Measurements from ENCODE around the gene JMJD7.

The JMJD7 gene

GRCh38 chr15:41801185-41801584 lies 26.7 kb upstream of the JMJD7 start:
- no peak for DNase-seq (ENCODE audit: low spot score)

GRCh38 chr15:41801850-41802455 lies 25.9 kb upstream of the JMJD7 start:
- DNase-seq (ENCODE audit: low spot score): no peak

GRCh38 chr15:41804361-41804760 lies 23.5 kb upstream of the JMJD7 start:
- DNase-seq (ENCODE audit: low spot score): no peak

- DNase-seq (ENCODE audit: low spot score): no peak
Measured at GRCh38 chr15:41804916-41805666, 22.8 kb upstream of the JMJD7 start.

- DNase-seq (ENCODE audit: low spot score): no peak
Measured at GRCh38 chr15:41805711-41806110, 22.2 kb upstream of the JMJD7 start.

- no peak for DNase-seq (ENCODE audit: low spot score)
Measured at GRCh38 chr15:41806291-41807181, 21.4 kb upstream of the JMJD7 start.

- no peak for DNase-seq (ENCODE audit: low spot score)
Measured at GRCh38 chr15:41809121-41809520, 18.8 kb upstream of the JMJD7 start.

- no peak for DNase-seq (ENCODE audit: low spot score)
Measured at GRCh38 chr15:41809526-41810220, 18.2 kb upstream of the JMJD7 start.

- no peak for DNase-seq (ENCODE audit: low spot score)
Measured at GRCh38 chr15:41810651-41811431, 17.1 kb upstream of the JMJD7 start.

GRCh38 chr15:41811432-41812195 lies 16.3 kb upstream of the JMJD7 start:
- peak; percentile 82 for DNase-seq (ENCODE audit: low spot score)

- DNase-seq (ENCODE audit: low spot score): no peak
Measured at GRCh38 chr15:41812820-41813375, 15.0 kb upstream of the JMJD7 start.

GRCh38 chr15:41813426-41813825 lies 14.5 kb upstream of the JMJD7 start:
- no peak for DNase-seq (ENCODE audit: low spot score)

GRCh38 chr15:41814534-41814933 lies 13.4 kb upstream of the JMJD7 start:
- no peak for DNase-seq (ENCODE audit: low spot score)

GRCh38 chr15:41816788-41817187 lies 11.1 kb upstream of the JMJD7 start:
- no peak for DNase-seq (ENCODE audit: low spot score)

GRCh38 chr15:41817327-41817726 lies 10.6 kb upstream of the JMJD7 start:
- DNase-seq (ENCODE audit: low spot score): no peak

- DNase-seq (ENCODE audit: low spot score): no peak
Measured at GRCh38 chr15:41817781-41818180, 10.1 kb upstream of the JMJD7 start.

GRCh38 chr15:41819455-41820050 lies 8.3 kb upstream of the JMJD7 start:
- DNase-seq (ENCODE audit: low spot score): no peak

- DNase-seq (ENCODE audit: low spot score): no peak
Measured at GRCh38 chr15:41820791-41821423, 7.0 kb upstream of the JMJD7 start.

GRCh38 chr15:41821831-41822230 lies 6.1 kb upstream of the JMJD7 start:
- DNase-seq (ENCODE audit: low spot score): no peak

Data from putamen (tissue), 1 donor.